ENCODE measurements around the gene METTL14.

DNA sequence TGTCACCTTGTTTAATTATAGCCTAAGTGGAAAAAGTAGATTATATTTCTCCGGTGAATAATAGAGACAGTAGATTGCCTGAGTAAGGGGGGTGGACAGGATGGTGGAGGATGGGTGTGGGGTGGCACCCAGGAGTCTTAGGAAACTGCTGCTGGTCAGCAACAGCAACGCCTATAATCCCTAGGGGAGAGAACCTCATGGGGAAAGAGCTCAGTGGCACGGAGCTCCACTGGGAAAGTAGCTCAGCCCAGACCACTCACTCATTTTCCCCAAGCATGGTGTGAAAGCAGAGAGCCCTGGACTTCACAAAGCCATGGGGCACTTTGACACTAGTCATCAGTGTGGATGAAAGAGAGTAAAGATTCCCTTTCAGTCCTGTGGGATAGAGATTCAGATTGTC is 31.1 kb downstream of the METTL14 start:
- TF ChIP-seq ZNF232 (CRISPR knock-in tag; IDR thresholded peaks at IDR 0.05) (no peak), USF2 (CRISPR knock-in tag; IDR thresholded peaks at IDR 0.05) (no peak), CTCF (IDR thresholded peaks at IDR 0.05) (no peak), TCF7 (CRISPR knock-in tag; IDR thresholded peaks at IDR 0.05; ENCODE audit: low read depth) (no peak), SP1 (CRISPR knock-in tag; conservative IDR thresholded peaks at IDR 0.05) (no peak), ATF3 (CRISPR knock-in tag; conservative IDR thresholded peaks at IDR 0.05) (no peak), ZNF138 (CRISPR knock-in tag; conservative IDR thresholded peaks at IDR 0.05) (no peak), FOXK1 (CRISPR knock-in tag; IDR thresholded peaks at IDR 0.05) (no peak), ELF4 (CRISPR knock-in tag; IDR thresholded peaks at IDR 0.05; ENCODE audit: low read depth) (no peak)
- TF ChIP-seq, protein P1, sequence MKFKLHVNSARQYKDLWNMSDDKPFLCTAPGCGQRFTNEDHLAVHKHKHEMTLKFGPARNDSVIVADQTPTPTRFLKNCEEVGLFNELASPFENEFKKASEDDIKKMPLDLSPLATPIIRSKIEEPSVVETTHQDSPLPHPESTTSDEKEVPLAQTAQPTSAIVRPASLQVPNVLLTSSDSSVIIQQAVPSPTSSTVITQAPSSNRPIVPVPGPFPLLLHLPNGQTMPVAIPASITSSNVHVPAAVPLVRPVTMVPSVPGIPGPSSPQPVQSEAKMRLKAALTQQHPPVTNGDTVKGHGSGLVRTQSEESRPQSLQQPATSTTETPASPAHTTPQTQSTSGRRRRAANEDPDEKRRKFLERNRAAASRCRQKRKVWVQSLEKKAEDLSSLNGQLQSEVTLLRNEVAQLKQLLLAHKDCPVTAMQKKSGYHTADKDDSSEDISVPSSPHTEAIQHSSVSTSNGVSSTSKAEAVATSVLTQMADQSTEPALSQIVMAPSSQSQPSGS (CRISPR knock-in tag; IDR thresholded peaks at IDR 0.05; ENCODE audit: borderline replicate concordance, low read depth), result no peak
- TF ChIP-seq, protein P2, sequence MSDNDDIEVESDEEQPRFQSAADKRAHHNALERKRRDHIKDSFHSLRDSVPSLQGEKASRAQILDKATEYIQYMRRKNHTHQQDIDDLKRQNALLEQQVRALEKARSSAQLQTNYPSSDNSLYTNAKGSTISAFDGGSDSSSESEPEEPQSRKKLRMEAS (CRISPR knock-in tag; IDR thresholded peaks at IDR 0.05), result no peak
- TF ChIP-seq, protein P3, sequence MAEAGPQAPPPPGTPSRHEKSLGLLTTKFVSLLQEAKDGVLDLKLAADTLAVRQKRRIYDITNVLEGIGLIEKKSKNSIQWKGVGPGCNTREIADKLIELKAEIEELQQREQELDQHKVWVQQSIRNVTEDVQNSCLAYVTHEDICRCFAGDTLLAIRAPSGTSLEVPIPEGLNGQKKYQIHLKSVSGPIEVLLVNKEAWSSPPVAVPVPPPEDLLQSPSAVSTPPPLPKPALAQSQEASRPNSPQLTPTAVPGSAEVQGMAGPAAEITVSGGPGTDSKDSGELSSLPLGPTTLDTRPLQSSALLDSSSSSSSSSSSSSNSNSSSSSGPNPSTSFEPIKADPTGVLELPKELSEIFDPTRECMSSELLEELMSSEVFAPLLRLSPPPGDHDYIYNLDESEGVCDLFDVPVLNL (CRISPR knock-in tag; IDR thresholded peaks at IDR 0.05; ENCODE audit: borderline replicate concordance, low read depth), result no peak

All from WTC11 (cell line).